GM12878 (cell line): ENCODE measurements around the gene UFL1.

Experiments
- BACH1 ChIP-seq: fragments of 450-650 bp; IDR thresholded peaks from 2 replicates; pipeline ENCODE4 v1.6.1; 2017; ENCODE audit warnings: mild to moderate bottlenecking, borderline replicate concordance
- CHD1 ChIP-seq: IDR thresholded peaks from 2 replicates; pipeline ENCODE4 v1.6.1; 2012; ENCODE audit warnings: low read depth, low read length, improper control_type of control experiment
- CHD2 ChIP-seq: IDR thresholded peaks from 2 replicates; pipeline ENCODE4 v1.6.1; 2011; ENCODE audit warnings: low read depth, low read length, improper control_type of control experiment, borderline replicate concordance
- CTCF ChIP-seq, 3 experiments: IDR thresholded peaks in 2 of 3; conservative IDR thresholded peaks in 1 of 3; 2 replicates each; pipeline ENCODE4 v1.5.1; 2011; ENCODE audit warnings: low read depth in 3 of 3, low read length in 3 of 3, mild to moderate bottlenecking in 3 of 3, control low read depth in 2 of 3, moderate library complexity in 2 of 3, inconsistent platforms in 1 of 3, mixed read lengths in 1 of 3; ENCODE audit not compliant: control insufficient read depth in 2 of 3, insufficient read depth in 1 of 3; ENCODE audit errors: extremely low read depth in 1 of 3
- GABPA ChIP-seq: IDR thresholded peaks from 2 replicates; pipeline ENCODE4 v1.6.1; 2014; ENCODE audit warnings: antibody characterized with exemption, low read depth, mild to moderate bottlenecking, inconsistent platforms
- IKZF1 ChIP-seq: fragments of 450-650 bp; conservative IDR thresholded peaks from 2 replicates; pipeline ENCODE4 v1.6.1; 2017; ENCODE audit warnings: antibody characterized with exemption, mild to moderate bottlenecking
- JUNB ChIP-seq: IDR thresholded peaks from 2 replicates; pipeline ENCODE4 v1.6.1; 2016; ENCODE audit warnings: antibody characterized with exemption, mild to moderate bottlenecking
- JUND ChIP-seq: IDR thresholded peaks from 2 replicates; pipeline ENCODE4 v1.6.1; 2012; ENCODE audit warnings: low read depth, mild to moderate bottlenecking, low read length, improper control_type of control experiment, moderate library complexity
- RCOR1 ChIP-seq: conservative IDR thresholded peaks from 2 replicates; pipeline ENCODE4 v1.6.1; 2012; ENCODE audit warnings: low read depth, low read length, improper control_type of control experiment
- SMAD1 ChIP-seq: fragments of 450-650 bp; IDR thresholded peaks from 2 replicates; pipeline ENCODE4 v1.6.1; 2018; ENCODE audit warnings: mild to moderate bottlenecking, low read depth; ENCODE audit not compliant: partially characterized antibody
- SP1 ChIP-seq: IDR thresholded peaks from one replicate; pipeline ENCODE4 v1.6.1; 2011; ENCODE audit warnings: low read depth, low read length
- TF ChIP-seq, protein P1 (sequence below): fragments of 450-650 bp; formaldehyde crosslinking; IDR thresholded peaks from 2 replicates; pipeline ENCODE4 v1.4.0; 2020; ENCODE audit warnings: mild to moderate bottlenecking, moderate library complexity

GRCh38 chr6:96521306-96521643 lies 331 bp upstream of the UFL1 start:
- TF ChIP-seq JUND (no peak), JUNB (no peak), CHD1 (no peak), CTCF (IDR thresholded peaks at IDR 0.05 in 2 of 3, conservative IDR thresholded peaks at IDR 0.05 in 1 of 3; ENCODE audit: control insufficient read depth in 2 of 3, extremely low read depth in 1 of 3, insufficient read depth in 1 of 3, low read depth in 3 of 3, low read length in 3 of 3) (no peak), RCOR1 (no peak), SP1 (no peak), SMAD1 (no peak), BACH1 (no peak), GABPA (no peak; the same call in 1 of the 2 replicates), IKZF1 (no peak), CHD2 (no peak)
- TF ChIP-seq, protein P1, sequence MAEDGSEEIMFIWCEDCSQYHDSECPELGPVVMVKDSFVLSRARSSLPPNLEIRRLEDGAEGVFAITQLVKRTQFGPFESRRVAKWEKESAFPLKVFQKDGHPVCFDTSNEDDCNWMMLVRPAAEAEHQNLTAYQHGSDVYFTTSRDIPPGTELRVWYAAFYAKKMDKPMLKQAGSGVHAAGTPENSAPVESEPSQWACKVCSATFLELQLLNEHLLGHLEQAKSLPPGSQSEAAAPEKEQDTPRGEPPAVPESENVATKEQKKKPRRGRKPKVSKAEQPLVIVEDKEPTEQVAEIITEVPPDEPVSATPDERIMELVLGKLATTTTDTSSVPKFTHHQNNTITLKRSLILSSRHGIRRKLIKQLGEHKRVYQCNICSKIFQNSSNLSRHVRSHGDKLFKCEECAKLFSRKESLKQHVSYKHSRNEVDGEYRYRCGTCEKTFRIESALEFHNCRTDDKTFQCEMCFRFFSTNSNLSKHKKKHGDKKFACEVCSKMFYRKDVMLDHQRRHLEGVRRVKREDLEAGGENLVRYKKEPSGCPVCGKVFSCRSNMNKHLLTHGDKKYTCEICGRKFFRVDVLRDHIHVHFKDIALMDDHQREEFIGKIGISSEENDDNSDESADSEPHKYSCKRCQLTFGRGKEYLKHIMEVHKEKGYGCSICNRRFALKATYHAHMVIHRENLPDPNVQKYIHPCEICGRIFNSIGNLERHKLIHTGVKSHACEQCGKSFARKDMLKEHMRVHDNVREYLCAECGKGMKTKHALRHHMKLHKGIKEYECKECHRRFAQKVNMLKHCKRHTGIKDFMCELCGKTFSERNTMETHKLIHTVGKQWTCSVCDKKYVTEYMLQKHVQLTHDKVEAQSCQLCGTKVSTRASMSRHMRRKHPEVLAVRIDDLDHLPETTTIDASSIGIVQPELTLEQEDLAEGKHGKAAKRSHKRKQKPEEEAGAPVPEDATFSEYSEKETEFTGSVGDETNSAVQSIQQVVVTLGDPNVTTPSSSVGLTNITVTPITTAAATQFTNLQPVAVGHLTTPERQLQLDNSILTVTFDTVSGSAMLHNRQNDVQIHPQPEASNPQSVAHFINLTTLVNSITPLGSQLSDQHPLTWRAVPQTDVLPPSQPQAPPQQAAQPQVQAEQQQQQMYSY (CRISPR knock-in tag): no peak
